K562 (cell line): ENCODE measurements around the gene ZSCAN25. TPM values are rescaled to one million over a fixed set of nuclear protein-coding genes. Genes with fewer than 3 reads are reported as not detected.
A peak's percentile ranks its signal among the peaks of the same experiment; 100 is the strongest.

ENCODE experiments used
- ARID1B ChIP-seq: fragments of 450-650 bp; IDR thresholded peaks from 2 replicates; pipeline ENCODE4 v1.6.1; 2016; ENCODE audit warnings: antibody characterized with exemption, mild to moderate bottlenecking, inconsistent platforms
- DACH1 ChIP-seq: fragments of 450-650 bp; IDR thresholded peaks from 2 replicates; pipeline ENCODE4 v1.6.1; 2018; ENCODE audit not compliant: partially characterized antibody
- FOSL1 ChIP-seq: fragments of 200-800 bp; sonication (Bioruptor generic); conservative IDR thresholded peaks from 2 replicates; pipeline ENCODE4 v1.6.1; 2016; ENCODE audit warnings: missing genetic modification characterization, missing compliant biosample characterization
- FOXM1 ChIP-seq, 2 experiments: fragments of 450-650 bp in 1 of 2; sonication (generic) in 1 of 2; formaldehyde crosslinking in 1 of 2; IDR thresholded peaks; 2 replicates each; pipeline versions ENCODE4 v1.6.1 to v1.9.0; 2017 to 2022; ENCODE audit warnings: low read depth in 2 of 2, mild to moderate bottlenecking in 2 of 2, missing genetic modification reagents in 1 of 2, moderate library complexity in 1 of 2
- ILF3 ChIP-seq: fragments of 450-650 bp; IDR thresholded peaks from 2 replicates; pipeline ENCODE4 v1.6.1; 2018; ENCODE audit warnings: antibody characterized with exemption, mild to moderate bottlenecking, moderate library complexity, borderline replicate concordance
- KLF1 ChIP-seq: fragments of 450-650 bp; IDR thresholded peaks from 2 replicates; pipeline ENCODE4 v1.6.1; 2016; ENCODE audit warnings: missing genetic modification characterization, missing compliant biosample characterization
- MAZ ChIP-seq, 2 experiments: fragments of 450-650 bp in 1 of 2; sonication (generic) in 1 of 2; formaldehyde crosslinking; IDR thresholded peaks in 1 of 2; conservative IDR thresholded peaks in 1 of 2; 2 replicates each; pipeline versions ENCODE4 v1.4.0 to v1.5.0; 2020; ENCODE audit warnings: mild to moderate bottlenecking in 1 of 2, missing genetic modification reagents in 1 of 2
- MECOM ChIP-seq: fragments of 250-450 bp; sonication (Bioruptor Pico); IDR thresholded peaks from 2 replicates; pipeline ENCODE4 v1.8.0; 2022; ENCODE audit warnings: inconsistent platforms
- MEIS2 ChIP-seq: fragments of 450-650 bp; IDR thresholded peaks from 2 replicates; pipeline ENCODE4 v1.6.1; 2014; ENCODE audit warnings: mild to moderate bottlenecking; ENCODE audit not compliant: partially characterized antibody
- SLC30A9 ChIP-seq: fragments of 250-450 bp; sonication (Bioruptor Pico); IDR thresholded peaks from 2 replicates; pipeline ENCODE4 v1.8.0; 2022; ENCODE audit warnings: mild to moderate bottlenecking, moderate library complexity
- SMAD4 ChIP-seq: fragments of 250-450 bp; sonication (Bioruptor Pico); conservative IDR thresholded peaks from 2 replicates; pipeline ENCODE4 v1.8.0; 2021; ENCODE audit warnings: inconsistent platforms, mild to moderate bottlenecking, moderate library complexity
- STAT5A ChIP-seq: IDR thresholded peaks from 2 replicates; pipeline ENCODE4 v1.6.1; 2012; ENCODE audit warnings: low read length, inconsistent platforms, borderline replicate concordance
- TAF9B ChIP-seq: fragments of 450-650 bp; IDR thresholded peaks from 2 replicates; pipeline ENCODE4 v1.6.1; 2018; ENCODE audit warnings: mild to moderate bottlenecking; ENCODE audit not compliant: partially characterized antibody
- ZNF785 ChIP-seq: fragments of 250-450 bp; sonication (Bioruptor Pico); IDR thresholded peaks from 2 replicates; pipeline ENCODE4 v1.4.0; 2020; ENCODE audit warnings: mild to moderate bottlenecking
- polyA plus RNA-seq, 8 experiments: library from polyadenylated mRNA; depleted of rRNA in 4 of 8; stranded (reverse) in 5 of 8; unstranded in 3 of 8; fragments of >200 nt; fragmentation: Nextera tagmentation in 2 of 8; fragmentation: Illumina TruSeq in 1 of 8; extraction: Ambion mirVana in 2 of 8; extraction: Trizol in 1 of 8; gene quantifications; 2 replicates each; pipeline versions ENCODE4 v1.2.1 to v1.2.3, GENCODE V29; 2011 to 2014; ENCODE audit warnings: inconsistent platforms in 1 of 8, missing spikeins in 1 of 8
- total RNA-seq, 7 experiments: library from RNA; depleted of rRNA in 6 of 7; stranded (reverse); fragments of >200 nt in 6 of 7; fragmentation: Illumina TruSeq in 2 of 7; extraction: Trizol in 2 of 7; gene quantifications; 2 replicates each; pipeline versions ENCODE4 v1.2.1 to v1.2.3, GENCODE V29; 2011 to 2021; ENCODE audit warnings: low replicate concordance in 1 of 7
- TF ChIP-seq, protein P1 (sequence below), 2 experiments: fragments of 450-650 bp; formaldehyde crosslinking in 1 of 2; IDR thresholded peaks; 2 replicates each; pipeline versions ENCODE4 v1.4.0 to v1.6.1; 2014 to 2020; ENCODE audit warnings: mild to moderate bottlenecking in 2 of 2, borderline replicate concordance in 1 of 2, low read depth in 1 of 2

The ZSCAN25 gene
- total and polyA plus RNA-seq, 9 of the 15 experiments (the other 6 are each of a cell fraction or from before 2014, with no cell fraction given), result 0.94 to 18.4 (median 12.8) TPM

GRCh38 chr7:99665312-99666012 lies 48.7 kb downstream of the ZSCAN25 start (continued):
- TF ChIP-seq FOXM1 (IDR thresholded peaks at IDR 0.05; ENCODE audit: low read depth) (peak; percentile 96), FOXM1 (CRISPR knock-in tag; IDR thresholded peaks at IDR 0.05; ENCODE audit: low read depth) (no peak), SMAD4 (CRISPR knock-in tag) (peak; percentile 95), STAT5A (peak; percentile 95), ARID1B (peak; percentile 99), KLF1 (tag) (no peak), FOSL1 (tag) (peak; percentile 90), SLC30A9 (CRISPR knock-in tag) (no peak), ILF3 (no peak), MECOM (peak; percentile 97), DACH1 (peak; percentile 24), TAF9B (peak; percentile 67), ZNF785 (no peak), MAZ (CRISPR knock-in tag; conservative IDR thresholded peaks at IDR 0.05 in 1 of 2, IDR thresholded peaks at IDR 0.05 in 1 of 2) (peak; percentile 36 to 75; a peak in 3 of 4 replicates), MEIS2 (peak; percentile 88)
- TF ChIP-seq, protein P1, sequence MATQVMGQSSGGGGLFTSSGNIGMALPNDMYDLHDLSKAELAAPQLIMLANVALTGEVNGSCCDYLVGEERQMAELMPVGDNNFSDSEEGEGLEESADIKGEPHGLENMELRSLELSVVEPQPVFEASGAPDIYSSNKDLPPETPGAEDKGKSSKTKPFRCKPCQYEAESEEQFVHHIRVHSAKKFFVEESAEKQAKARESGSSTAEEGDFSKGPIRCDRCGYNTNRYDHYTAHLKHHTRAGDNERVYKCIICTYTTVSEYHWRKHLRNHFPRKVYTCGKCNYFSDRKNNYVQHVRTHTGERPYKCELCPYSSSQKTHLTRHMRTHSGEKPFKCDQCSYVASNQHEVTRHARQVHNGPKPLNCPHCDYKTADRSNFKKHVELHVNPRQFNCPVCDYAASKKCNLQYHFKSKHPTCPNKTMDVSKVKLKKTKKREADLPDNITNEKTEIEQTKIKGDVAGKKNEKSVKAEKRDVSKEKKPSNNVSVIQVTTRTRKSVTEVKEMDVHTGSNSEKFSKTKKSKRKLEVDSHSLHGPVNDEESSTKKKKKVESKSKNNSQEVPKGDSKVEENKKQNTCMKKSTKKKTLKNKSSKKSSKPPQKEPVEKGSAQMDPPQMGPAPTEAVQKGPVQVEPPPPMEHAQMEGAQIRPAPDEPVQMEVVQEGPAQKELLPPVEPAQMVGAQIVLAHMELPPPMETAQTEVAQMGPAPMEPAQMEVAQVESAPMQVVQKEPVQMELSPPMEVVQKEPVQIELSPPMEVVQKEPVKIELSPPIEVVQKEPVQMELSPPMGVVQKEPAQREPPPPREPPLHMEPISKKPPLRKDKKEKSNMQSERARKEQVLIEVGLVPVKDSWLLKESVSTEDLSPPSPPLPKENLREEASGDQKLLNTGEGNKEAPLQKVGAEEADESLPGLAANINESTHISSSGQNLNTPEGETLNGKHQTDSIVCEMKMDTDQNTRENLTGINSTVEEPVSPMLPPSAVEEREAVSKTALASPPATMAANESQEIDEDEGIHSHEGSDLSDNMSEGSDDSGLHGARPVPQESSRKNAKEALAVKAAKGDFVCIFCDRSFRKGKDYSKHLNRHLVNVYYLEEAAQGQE (IDR thresholded peaks at IDR 0.05; ENCODE audit: borderline replicate concordance), result peak; percentile 61
- TF ChIP-seq, protein P1 (CRISPR knock-in tag; IDR thresholded peaks at IDR 0.05; ENCODE audit: low read depth), result no peak
